LNCaP clone FGC (cell line): ENCODE results near the gene BCL2.

Source experiments
- DNase-seq: peaks from one replicate; pipeline ENCODE4 v3.0.0-alpha.2; 2011; ENCODE audit warnings: low read depth
- H3K4me3 ChIP-seq: 2 replicates; pipeline ENCODE4 v1.5.1; 2011; ENCODE audit warnings: mild to moderate bottlenecking, low read depth, low read length, control low read depth
- TF ChIP-seq, protein P1 (sequence below): IDR thresholded peaks from 2 replicates; pipeline ENCODE4 v1.5.1; 2012; ENCODE audit warnings: mild to moderate bottlenecking; ENCODE audit not compliant: control insufficient read depth, insufficient read depth; ENCODE audit errors: extremely low read depth

The BCL2 gene

DNA sequence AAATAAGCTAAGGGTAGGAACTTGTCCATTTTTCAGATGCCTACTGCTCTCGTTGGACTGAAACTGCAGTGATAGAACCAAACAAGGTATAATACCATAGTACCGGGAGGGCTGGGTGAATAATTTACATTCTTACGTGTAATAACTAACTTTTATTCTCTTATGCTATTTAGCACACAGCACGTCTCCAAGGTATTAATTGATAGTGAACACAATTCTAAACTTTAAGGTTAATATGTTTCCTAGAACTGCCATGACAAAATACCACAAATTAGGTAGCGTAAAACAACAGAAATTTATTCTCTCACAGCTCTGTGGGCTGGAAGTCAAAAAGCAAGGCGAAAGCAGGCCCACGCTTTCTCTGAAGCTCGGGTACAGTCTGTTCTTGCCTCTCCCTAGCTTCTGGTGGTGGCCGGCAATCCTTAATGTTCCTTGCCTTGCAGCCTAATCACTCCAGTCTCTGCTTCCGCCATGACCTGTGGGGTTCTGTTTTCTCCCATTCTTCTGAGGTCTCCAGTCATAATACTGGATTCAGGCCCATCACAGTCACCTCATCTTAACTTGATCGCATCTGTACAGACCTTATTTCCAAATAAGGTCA lies 5.6 kb upstream of the BCL2 start:
- DNase-seq = no peak
- TF ChIP-seq, protein P1, sequence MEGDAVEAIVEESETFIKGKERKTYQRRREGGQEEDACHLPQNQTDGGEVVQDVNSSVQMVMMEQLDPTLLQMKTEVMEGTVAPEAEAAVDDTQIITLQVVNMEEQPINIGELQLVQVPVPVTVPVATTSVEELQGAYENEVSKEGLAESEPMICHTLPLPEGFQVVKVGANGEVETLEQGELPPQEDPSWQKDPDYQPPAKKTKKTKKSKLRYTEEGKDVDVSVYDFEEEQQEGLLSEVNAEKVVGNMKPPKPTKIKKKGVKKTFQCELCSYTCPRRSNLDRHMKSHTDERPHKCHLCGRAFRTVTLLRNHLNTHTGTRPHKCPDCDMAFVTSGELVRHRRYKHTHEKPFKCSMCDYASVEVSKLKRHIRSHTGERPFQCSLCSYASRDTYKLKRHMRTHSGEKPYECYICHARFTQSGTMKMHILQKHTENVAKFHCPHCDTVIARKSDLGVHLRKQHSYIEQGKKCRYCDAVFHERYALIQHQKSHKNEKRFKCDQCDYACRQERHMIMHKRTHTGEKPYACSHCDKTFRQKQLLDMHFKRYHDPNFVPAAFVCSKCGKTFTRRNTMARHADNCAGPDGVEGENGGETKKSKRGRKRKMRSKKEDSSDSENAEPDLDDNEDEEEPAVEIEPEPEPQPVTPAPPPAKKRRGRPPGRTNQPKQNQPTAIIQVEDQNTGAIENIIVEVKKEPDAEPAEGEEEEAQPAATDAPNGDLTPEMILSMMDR = no peak
- no peak overlapping the region for H3K4me3 ChIP-seq

DNA sequence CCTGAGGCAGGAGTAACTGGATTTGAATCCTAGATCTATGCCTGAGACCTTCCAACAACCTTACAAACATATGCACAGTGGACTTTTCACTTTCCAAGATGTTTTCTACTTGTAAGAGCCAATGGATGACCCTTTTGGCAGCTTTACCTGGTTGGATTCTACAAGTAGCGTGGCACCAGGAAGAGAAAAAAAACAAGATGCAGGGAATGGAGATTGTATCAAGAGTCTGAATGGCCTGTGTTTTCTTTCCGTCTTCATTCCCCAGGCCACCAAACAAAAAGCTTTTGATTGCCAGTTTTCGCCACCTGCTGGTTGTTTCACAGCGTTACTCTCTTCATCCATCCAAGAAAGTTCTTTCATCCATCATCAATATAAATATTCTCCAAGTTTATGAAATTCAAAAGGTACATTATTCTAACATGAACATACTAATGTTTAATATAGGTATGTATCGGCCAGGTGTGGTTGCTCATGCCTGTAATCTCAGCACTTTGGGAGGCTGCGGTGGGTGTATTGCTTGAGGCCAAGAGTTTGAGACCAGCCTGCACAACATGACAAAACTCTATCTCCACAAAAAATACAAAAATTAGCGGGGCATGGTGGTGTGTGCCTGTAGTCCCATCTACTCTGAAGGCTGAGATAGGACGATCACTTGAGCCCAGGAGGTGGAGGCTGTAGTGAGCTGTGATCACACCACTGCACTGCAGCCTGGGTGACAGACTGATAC lies 3.5 kb upstream of the BCL2 start:
- TF ChIP-seq, protein P1 = peak; percentile 73
- DNase-seq = peak; percentile 80
- H3K4me3 ChIP-seq = no peak overlapping the region

GRCh38 chr18:63322206-63322605 lies 2.6 kb upstream of the BCL2 start:
- DNase-seq = no peak
- no peak overlapping the region for H3K4me3 ChIP-seq
- TF ChIP-seq, protein P1 = no peak

- DNase-seq = peak; percentile 80
- H3K4me3 ChIP-seq = peak overlapping the region; percentile 57
- TF ChIP-seq, protein P1 = no peak
These were observed 1.7 kb upstream of the BCL2 start for GRCh38 chr18:63321291-63321690.

GRCh38 chr18:63320975-63321265 lies 1.4 kb upstream of the BCL2 start:
- H3K4me3 ChIP-seq = peak overlapping the region; percentile 57
- peak; percentile 38 for DNase-seq
- TF ChIP-seq, protein P1 = no peak

- DNase-seq = peak; percentile 43
- TF ChIP-seq, protein P1 = peak; percentile 38
- peak overlapping the region; percentile 57 for H3K4me3 ChIP-seq
These were observed 780 bp upstream of the BCL2 start for GRCh38 chr18:63320123-63320974.
